Neural progenitor cell (in vitro differentiated cells): ENCODE data around the gene SLC39A7. TPM values are rescaled to one million over a fixed set of nuclear protein-coding genes. Genes with fewer than 3 reads are reported as not detected.

ENCODE experiments used
- DNase-seq: peaks from one replicate; pipeline ENCODE4 v3.0.0-alpha.2; 2016; ENCODE audit warnings: low spot score
- H2AFZ ChIP-seq: fragments of 200-600 bp; sonication (generic); replicated peaks from 2 replicates; pipeline ENCODE4 v1.6.1; 2016; ENCODE audit warnings: antibody characterized with exemption
- H3F3A ChIP-seq: fragments of 200-600 bp; sonication (generic); 2 replicates; pipeline ENCODE4 v1.6.1; 2016; ENCODE audit warnings: antibody characterized with exemption, low read depth
- H3K27ac ChIP-seq: fragments of 200-600 bp; sonication (generic); 2 replicates; pipeline ENCODE4 v1.5.1; 2016; ENCODE audit warnings: mild to moderate bottlenecking
- H3K27me3 ChIP-seq: fragments of 200-600 bp; sonication (generic); 2 replicates; pipeline ENCODE4 v1.6.1; 2016; ENCODE audit warnings: mild to moderate bottlenecking, moderate library complexity
- H3K36me3 ChIP-seq: fragments of 200-600 bp; sonication (generic); 2 replicates; pipeline ENCODE4 v1.5.1; 2016
- H3K4me1 ChIP-seq: fragments of 200-600 bp; sonication (generic); 2 replicates; pipeline ENCODE4 v1.6.1; 2016; ENCODE audit warnings: mixed run types
- H3K4me2 ChIP-seq: fragments of 200-600 bp; sonication (generic); 2 replicates; pipeline ENCODE4 v1.6.1; 2016
- H3K4me3 ChIP-seq: fragments of 200-600 bp; sonication (generic); 2 replicates; pipeline ENCODE4 v1.5.1; 2016
- H3K79me2 ChIP-seq: fragments of 200-600 bp; sonication (generic); 2 replicates; pipeline ENCODE4 v1.6.1; 2016; ENCODE audit warnings: low read depth
- H3K9ac ChIP-seq: fragments of 200-600 bp; sonication (generic); 2 replicates; pipeline ENCODE4 v1.6.1; 2016
- H3K9me3 ChIP-seq: fragments of 200-600 bp; sonication (generic); 2 replicates; pipeline ENCODE4 v1.5.1; 2016; ENCODE audit warnings: low read depth
- H4K20me1 ChIP-seq: fragments of 200-600 bp; sonication (generic); 2 replicates; pipeline ENCODE4 v1.6.1; 2016; ENCODE audit warnings: low read depth
- H3K27ac Mint-ChIP-seq: 3 replicates; pipeline ENCODE4 v1.8.0; 2021; ENCODE audit warnings: mixed read lengths
- H3K27me3 Mint-ChIP-seq: 2 replicates; pipeline ENCODE4 v1.8.0; 2022; ENCODE audit warnings: low read depth, mild to moderate bottlenecking, inconsistent platforms, moderate library complexity, mixed read lengths; ENCODE audit not compliant: insufficient read depth
- H3K36me3 Mint-ChIP-seq: 3 replicates; pipeline ENCODE4 v1.8.0; 2021; ENCODE audit warnings: mixed read lengths
- H3K4me1 Mint-ChIP-seq: 3 replicates; pipeline ENCODE4 v1.8.0; 2021; ENCODE audit warnings: mixed read lengths
- H3K4me3 Mint-ChIP-seq: 3 replicates; pipeline ENCODE4 v1.8.0; 2021; ENCODE audit warnings: mild to moderate bottlenecking, moderate library complexity, mixed read lengths
- H3K9me3 Mint-ChIP-seq: 3 replicates; pipeline ENCODE4 v1.8.0; 2020; ENCODE audit warnings: mixed read lengths
- CTCF ChIP-seq: fragments of 200-600 bp; sonication (generic); IDR thresholded peaks from 2 replicates; pipeline ENCODE4 v1.5.1; 2017; ENCODE audit warnings: antibody characterized with exemption, mild to moderate bottlenecking
- EZH2 ChIP-seq: fragments of 200-600 bp; sonication (generic); IDR thresholded peaks from 2 replicates; pipeline ENCODE4 v1.6.1; 2017; ENCODE audit warnings: antibody characterized with exemption, mild to moderate bottlenecking, moderate library complexity
- EZH2phosphoT487 ChIP-seq: fragments of 200-600 bp; sonication (generic); IDR thresholded peaks from 2 replicates; pipeline ENCODE4 v1.6.1; 2017; ENCODE audit warnings: antibody characterized with exemption
- total RNA-seq: library from RNA; depleted of rRNA; stranded (reverse); fragments of >200 nt; gene quantifications from 2 replicates; pipeline ENCODE4 v1.2.3, GENCODE V29; 2015; ENCODE audit warnings: low replicate concordance

The SLC39A7 gene
- total RNA-seq, 1 donor from 2014 or later: 40.8 TPM

- peak overlapping the region; percentile 88 for H3K4me3 ChIP-seq
- no peaks in the 10 kb centered on the region for H3K36me3 ChIP-seq
- H4K20me1 ChIP-seq: peaks cover 64% of the 10 kb centered on the region
- Mint-ChIP-seq H3K36me3 (peaks cover 28% of the 10 kb centered on the region), H3K4me3 (peak overlapping the region; percentile 99), H3K9me3 (no peaks in the 10 kb centered on the region), H3K27ac (peak overlapping the region; percentile 98), H3K4me1 (peaks cover 67% of the 10 kb centered on the region), H3K27me3 (peaks cover 11% of the 10 kb centered on the region)
- H3K4me2 ChIP-seq: peak overlapping the region; percentile 99
- no peak for TF ChIP-seq EZH2
- TF ChIP-seq CTCF: no peak
- TF ChIP-seq EZH2phosphoT487: no peak
- H3K27me3 ChIP-seq: peaks cover 7% of the 10 kb centered on the region
- H2AFZ ChIP-seq: peak overlapping the region; percentile 96
- H3K4me1 ChIP-seq: peaks cover 30% of the 10 kb centered on the region
- H3K79me2 ChIP-seq: peaks cover 27% of the 10 kb centered on the region
- H3K9me3 ChIP-seq: no peaks in the 10 kb centered on the region
- H3K27ac ChIP-seq: peak overlapping the region; percentile 94
- no peak for DNase-seq
- H3F3A ChIP-seq: peaks cover 66% of the 10 kb centered on the region
- peak overlapping the region; percentile 93 for H3K9ac ChIP-seq
These were observed 479 bp downstream of the SLC39A7 start for GRCh38 chr6:33201147-33201545.

GRCh38 chr6:33201935-33202334 is 1.3 kb downstream of the SLC39A7 start:
- H3K4me1 ChIP-seq: peaks cover 38% of the 10 kb centered on the region
- peaks cover 57% of the 10 kb centered on the region for H4K20me1 ChIP-seq
- no peak for TF ChIP-seq EZH2
- no peak for TF ChIP-seq CTCF
- no peak for TF ChIP-seq EZH2phosphoT487
- H3K4me2 ChIP-seq: peak overlapping the region; percentile 99
- peaks cover 27% of the 10 kb centered on the region for H3K79me2 ChIP-seq
- H3K4me3 ChIP-seq: peak overlapping the region; percentile 88
- H3K27ac ChIP-seq: no peak overlapping the region
- H3F3A ChIP-seq: peaks cover 74% of the 10 kb centered on the region
- peaks cover 73% of the 10 kb centered on the region for H3K4me1 Mint-ChIP-seq
- H3K9ac ChIP-seq: no peak overlapping the region
- no peaks in the 10 kb centered on the region for H3K36me3 ChIP-seq
- H3K27me3 Mint-ChIP-seq: peaks cover 9% of the 10 kb centered on the region
- no peak for DNase-seq
- H3K36me3 Mint-ChIP-seq: peaks cover 25% of the 10 kb centered on the region
- H3K27me3 ChIP-seq: peaks cover 8% of the 10 kb centered on the region
- H2AFZ ChIP-seq: no peak overlapping the region
- no peaks in the 10 kb centered on the region for H3K9me3 ChIP-seq
- H3K9me3 Mint-ChIP-seq: no peaks in the 10 kb centered on the region
- peak overlapping the region; percentile 21 for H3K27ac Mint-ChIP-seq
- peak overlapping the region; percentile 99 for H3K4me3 Mint-ChIP-seq

- Histone ChIP-seq H3K27me3 (peaks cover 8% of the 10 kb centered on the region), H3K27ac (no peak overlapping the region), H3K9me3 (no peaks in the 10 kb centered on the region), H3K79me2 (peaks cover 33% of the 10 kb centered on the region), H2AFZ (no peak overlapping the region), H3K4me1 (peaks cover 39% of the 10 kb centered on the region), H4K20me1 (peaks cover 48% of the 10 kb centered on the region), H3K4me2 (no peak overlapping the region), H3K36me3 (no peaks in the 10 kb centered on the region), H3K4me3 (no peak overlapping the region), H3F3A (peaks cover 69% of the 10 kb centered on the region), H3K9ac (no peak overlapping the region)
- H3K27ac Mint-ChIP-seq: peak overlapping the region; percentile 30
- peaks cover 9% of the 10 kb centered on the region for H3K27me3 Mint-ChIP-seq
- no peak for TF ChIP-seq EZH2phosphoT487
- TF ChIP-seq CTCF: no peak
- TF ChIP-seq EZH2: no peak
- peak overlapping the region; percentile 99 for H3K4me3 Mint-ChIP-seq
- H3K4me1 Mint-ChIP-seq: peaks cover 69% of the 10 kb centered on the region
- H3K36me3 Mint-ChIP-seq: peaks cover 25% of the 10 kb centered on the region
- no peak for DNase-seq
- H3K9me3 Mint-ChIP-seq: no peaks in the 10 kb centered on the region
These were observed 2.1 kb downstream of the SLC39A7 start for GRCh38 chr6:33202799-33203198.
